Endometrial microvascular endothelial cells (primary cell): ENCODE results near the gene ANO6. TPM values are rescaled to one million over a fixed set of nuclear protein-coding genes. Genes with fewer than 3 reads are reported as not detected.

Source experiments
- in situ Hi-C: cut with HindIII; loops from 2 replicates; pipeline ENCODE4 v1.10.0; 2017; ENCODE audit warnings: low sequenced_read_pairs, low pct_unique_long_range_greater_than_20kb; ENCODE audit errors: inconsistent ontology term
- total RNA-seq: library from RNA; depleted of rRNA; stranded (reverse); fragments of >200 nt; gene quantifications from one replicate; pipeline ENCODE4 v1.2.3, GENCODE V29; 2015; ENCODE audit errors: inconsistent ontology term

The ANO6 gene
- total RNA-seq, 1 donor from 2014 or later, result 38.2 TPM

- in situ Hi-C loops, result no loop called here
Observed at GRCh38 chr12:45268672-45269411, 52.9 kb downstream of the ANO6 start.

DNA sequence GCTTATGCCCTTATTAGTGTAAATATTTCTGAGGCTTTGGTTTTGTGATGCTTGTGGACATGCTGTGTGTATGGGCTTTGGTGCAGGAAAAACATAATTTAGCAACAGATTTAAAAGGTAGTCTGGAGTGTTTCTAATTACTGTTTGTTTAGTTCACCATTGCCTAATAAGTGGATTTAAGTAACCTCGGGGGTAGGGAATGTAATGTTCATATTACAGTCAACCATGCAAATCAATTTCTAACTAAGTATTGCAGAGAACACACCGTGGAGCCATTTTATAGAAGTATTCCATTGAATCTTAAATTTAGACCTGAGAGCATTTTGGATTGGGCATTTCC, 53.5 kb downstream of the ANO6 start:
- in situ Hi-C loops, result no loop called here

DNA sequence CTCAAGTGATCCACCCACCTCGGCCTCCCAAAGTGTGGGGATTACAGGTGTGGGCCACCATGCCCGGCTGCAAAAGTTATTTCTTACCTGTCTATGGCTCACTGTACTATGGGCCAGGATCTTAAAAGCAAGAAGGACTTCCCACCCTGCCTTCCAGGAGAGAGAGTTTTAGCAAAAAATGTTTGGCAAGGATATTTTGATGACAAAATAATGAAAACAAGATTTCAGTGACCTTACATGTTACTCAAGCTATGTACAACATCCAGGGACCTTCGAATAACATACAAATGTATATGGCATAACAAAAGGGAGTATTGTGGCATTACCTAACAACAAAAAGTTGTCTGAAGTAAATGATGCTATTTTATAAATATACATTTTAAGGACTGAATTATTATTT, 55.1 kb downstream of the ANO6 start:
- in situ Hi-C loops, result no loop called here

- in situ Hi-C loops, result no loop called here
Observed at GRCh38 chr12:45273717-45274271, 57.9 kb downstream of the ANO6 start.

- in situ Hi-C loops, result no loop called here
Observed at GRCh38 chr12:45276154-45276755, 60.4 kb downstream of the ANO6 start.

DNA sequence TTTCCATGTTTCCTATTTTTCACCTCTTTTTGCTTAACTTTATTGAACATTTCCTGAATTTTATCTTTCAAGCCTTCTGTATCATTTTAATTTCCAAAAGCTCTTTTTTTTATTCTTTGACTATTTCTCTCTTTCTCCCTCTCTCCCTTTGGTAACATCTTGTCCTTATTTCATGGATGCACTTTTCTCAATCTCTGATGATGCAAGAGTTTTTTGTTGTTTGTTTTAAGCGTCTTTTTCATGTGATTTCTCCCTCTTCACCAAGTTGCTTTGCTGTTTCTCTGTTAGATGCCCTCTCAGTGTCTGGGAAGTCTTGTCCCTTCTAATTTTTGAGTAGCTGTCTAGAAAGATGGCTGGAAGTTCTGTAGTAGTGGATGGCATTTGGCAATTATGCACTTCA, 62.6 kb downstream of the ANO6 start:
- in situ Hi-C loops, result no loop called here

GRCh38 chr12:45279931-45280830, 64.3 kb downstream of the ANO6 start:
- in situ Hi-C loops, result no loop called here

DNA sequence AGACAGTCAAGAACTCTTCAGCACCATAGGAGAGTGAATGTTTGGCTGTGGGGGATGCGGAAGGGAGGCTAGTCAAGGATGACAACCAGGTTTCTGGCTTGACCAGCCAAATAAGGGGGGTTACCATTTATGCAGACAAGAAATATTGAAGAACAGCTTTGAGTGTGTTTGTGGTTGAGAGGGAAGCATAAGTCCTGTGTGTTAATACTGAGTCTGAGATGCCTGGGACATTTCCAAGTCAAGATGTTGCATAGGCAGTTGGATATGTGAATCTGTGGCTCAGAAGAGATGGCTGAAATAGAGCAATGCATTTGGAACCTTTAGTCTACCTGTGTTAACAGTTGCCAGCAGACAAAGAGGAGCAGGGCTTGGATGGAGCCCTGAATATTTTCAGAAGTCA, 66.1 kb downstream of the ANO6 start:
- in situ Hi-C loops, result no loop called here

DNA sequence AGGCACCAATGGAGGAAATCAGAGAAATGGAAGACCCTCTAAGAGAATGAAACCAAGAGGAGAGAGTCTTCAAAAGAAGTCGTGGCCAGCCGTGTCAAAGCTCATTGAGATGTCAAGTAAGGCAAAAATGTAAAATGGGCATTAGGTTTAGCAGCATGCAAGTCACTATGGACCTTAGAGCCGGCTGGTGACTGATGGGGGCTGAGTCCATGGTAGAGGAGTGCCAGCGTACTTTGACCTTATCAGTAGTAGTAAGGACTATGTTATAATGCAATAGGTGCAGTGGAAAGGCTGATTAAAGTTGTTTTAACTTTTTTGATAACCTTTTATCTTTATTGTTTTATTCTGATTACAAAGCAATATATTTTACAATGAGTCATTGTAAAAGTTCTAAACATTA, 66.5 kb downstream of the ANO6 start:
- in situ Hi-C loops, result no loop called here

- in situ Hi-C loops, result no loop called here
Observed at GRCh38 chr12:45284096-45284901, 68.4 kb downstream of the ANO6 start.

- in situ Hi-C loops, result no loop called here
Observed at GRCh38 chr12:45285717-45286116, 69.8 kb downstream of the ANO6 start.

DNA sequence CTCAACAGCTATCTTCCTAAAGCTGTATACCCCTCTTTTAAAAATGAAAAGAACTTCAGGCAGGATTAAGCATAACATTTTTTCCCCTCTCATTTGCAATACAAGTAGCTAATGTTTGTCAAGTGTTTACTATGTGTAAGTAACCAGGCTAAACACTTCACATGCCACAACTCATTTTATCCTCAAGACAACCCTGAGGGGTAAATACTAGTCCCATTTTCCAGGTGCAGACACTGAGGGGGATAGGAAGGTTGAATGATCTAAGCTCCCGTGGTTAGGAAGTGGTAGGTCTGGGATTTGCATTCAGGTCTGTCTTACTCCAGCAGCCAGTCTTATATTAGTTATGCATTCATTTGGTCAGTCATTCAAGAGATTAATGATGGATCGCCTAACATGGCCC, 70.7 kb downstream of the ANO6 start:
- in situ Hi-C loops, result no loop called here

DNA sequence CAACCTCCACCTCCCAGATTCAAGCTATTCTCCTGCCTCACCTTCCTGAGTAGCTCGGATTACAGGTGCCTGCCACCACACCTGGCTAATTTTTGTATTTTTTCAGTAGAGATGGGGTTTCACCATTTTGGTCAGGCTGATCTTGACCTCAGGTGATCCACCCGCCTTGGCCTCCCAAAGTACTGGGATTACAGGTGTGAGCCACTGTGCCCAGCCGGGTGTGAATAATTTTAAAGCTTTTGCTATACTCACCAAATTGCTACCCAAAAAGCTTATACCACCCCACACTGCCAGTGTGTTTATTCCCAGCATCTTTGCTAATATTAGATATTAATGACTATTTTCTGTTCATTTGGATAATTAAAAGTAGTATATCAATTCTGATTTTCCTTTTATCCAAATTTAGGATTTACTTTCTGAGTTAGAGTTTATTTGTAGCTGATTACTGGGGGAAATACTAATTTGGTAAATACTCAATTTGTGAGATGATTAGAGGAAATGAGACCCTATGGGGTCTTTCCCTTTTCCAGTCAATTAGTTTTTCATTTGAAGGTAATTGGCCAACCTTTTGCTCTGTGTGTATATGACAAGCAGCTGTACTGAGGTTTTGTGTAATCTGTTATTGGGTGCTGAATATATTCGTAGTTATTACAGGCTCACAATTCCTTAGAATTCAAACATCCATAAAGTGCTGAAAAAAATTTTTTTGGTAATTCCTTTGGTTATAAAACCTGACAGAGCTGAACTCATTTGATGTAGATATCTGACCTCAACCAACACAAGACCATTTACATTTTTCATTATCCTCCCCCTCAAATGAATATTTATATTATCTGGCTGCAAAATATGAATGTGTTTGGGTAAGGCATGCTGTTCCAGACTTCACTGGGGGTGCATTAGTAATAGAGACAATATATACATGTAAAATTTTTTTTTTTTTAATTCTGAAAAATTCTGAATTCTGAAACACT, 73.6 kb downstream of the ANO6 start:
- in situ Hi-C loops, result no loop called here

DNA sequence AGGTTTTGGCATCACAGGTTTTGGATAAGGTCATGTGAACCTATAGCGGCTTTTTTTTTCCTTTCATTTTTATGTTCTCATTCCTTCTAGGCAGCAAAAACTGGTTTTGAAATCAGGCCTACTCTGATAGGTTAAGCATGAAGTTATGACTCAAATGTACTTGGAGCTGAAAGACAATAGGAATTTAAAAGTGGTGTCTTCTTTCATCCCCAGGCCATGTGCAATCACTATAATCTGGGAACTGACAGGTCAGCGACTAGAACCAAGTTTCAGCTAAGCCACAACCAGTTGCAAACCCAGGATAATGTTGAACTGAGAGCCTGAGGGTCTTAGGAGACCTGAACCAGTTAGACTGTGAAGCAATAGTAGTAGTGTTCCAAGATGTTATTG, 74.3 kb downstream of the ANO6 start:
- in situ Hi-C loops, result no loop called here

GRCh38 chr12:45291518-45291917, 75.6 kb downstream of the ANO6 start:
- in situ Hi-C loops, result no loop called here

DNA sequence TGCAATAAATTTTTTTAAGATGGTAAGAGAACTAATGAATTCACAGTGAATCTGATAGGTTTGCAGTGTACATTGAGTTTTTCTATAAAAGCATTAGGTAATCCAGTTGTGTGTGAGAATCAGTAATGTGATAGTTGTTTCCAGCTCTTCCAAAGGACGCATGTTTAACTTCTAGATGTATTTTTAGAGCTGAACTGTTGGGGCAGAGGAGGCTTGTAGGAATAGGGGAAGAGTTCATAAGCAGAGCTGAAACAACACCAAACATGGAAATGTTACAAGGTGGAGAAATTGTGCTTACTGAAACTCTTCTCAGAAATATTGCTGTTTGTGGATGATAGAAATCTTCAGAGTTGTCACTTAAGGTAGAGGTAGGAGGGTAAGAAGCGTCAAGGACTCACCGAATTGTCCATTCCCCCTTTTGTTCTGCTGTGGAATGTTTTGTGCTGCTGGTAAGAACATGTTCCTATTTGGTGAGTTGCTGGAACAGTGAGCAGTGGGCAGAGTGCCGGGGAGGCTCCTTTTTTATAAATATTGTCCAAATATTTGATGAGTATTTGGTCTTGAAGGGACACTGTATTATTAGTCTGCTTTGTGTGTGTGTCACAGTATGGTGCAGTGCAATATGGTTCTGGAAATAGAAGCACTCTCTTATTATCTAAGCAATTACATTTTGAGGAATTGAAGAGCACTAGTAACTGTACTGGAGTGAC, 76.7 kb downstream of the ANO6 start:
- in situ Hi-C loops, result no loop called here

DNA sequence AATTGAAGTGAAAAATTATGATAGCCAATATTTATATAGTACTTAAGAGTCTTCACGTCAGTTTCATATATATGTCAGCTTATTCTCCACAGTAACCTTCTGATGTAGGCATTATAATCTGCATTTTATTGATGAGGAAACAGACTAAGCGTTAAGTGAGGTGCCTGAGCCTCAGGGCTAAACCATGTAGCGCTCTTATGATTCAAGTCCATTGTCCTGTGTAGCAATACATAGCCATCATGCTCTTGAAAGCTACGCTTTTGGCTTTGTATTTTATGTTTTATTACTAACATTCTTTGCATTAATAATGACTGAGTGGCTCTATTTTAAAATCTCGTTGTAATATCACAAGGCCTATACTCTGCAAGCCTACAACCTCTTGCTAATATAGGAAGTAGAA, 79.0 kb downstream of the ANO6 start:
- in situ Hi-C loops, result no loop called here
